NCI-H1436 treated with DMSO at 0.1 percent for 48 hours (cell line): ENCODE measurements around the gene DDX5.
"Not testable (repeated sequence)": the region's sequence is repeated elsewhere in the genome, so short reads cannot be mapped to it uniquely, and the experiment has no call there.

Source experiments
- DNase-seq: peaks from one replicate; lab custom pipeline; 2025; lab: John Stamatoyannopoulos, UW

Gene DDX5

GRCh38 chr17:64492481-64493109, 13.5 kb downstream of the DDX5 start:
- no peak for DNase-seq

- DNase-seq = no peak
Measured at GRCh38 chr17:64491994-64492393, 14.1 kb downstream of the DDX5 start.

- DNase-seq = no peak
Measured at GRCh38 chr17:64491034-64491860, 14.8 kb downstream of the DDX5 start.

- no peak for DNase-seq
Measured at GRCh38 chr17:64488301-64488700, 17.8 kb downstream of the DDX5 start.

- DNase-seq = no peak
Measured at GRCh38 chr17:64484380-64484779, 21.7 kb downstream of the DDX5 start.

- DNase-seq = no peak
Measured at GRCh38 chr17:64480951-64481350, 25.1 kb downstream of the DDX5 start.

- DNase-seq = no peak
Measured at GRCh38 chr17:64477849-64478248, 28.2 kb downstream of the DDX5 start.

GRCh38 chr17:64472564-64472963, 33.5 kb downstream of the DDX5 start:
- no peak for DNase-seq

- no peak for DNase-seq
Measured at GRCh38 chr17:64471440-64471839, 34.6 kb downstream of the DDX5 start.

- DNase-seq = no peak
Measured at GRCh38 chr17:64470625-64471024, 35.5 kb downstream of the DDX5 start.

- not testable (repeated sequence) for DNase-seq
Measured at GRCh38 chr17:64466834-64467233, 39.3 kb downstream of the DDX5 start.

- no peak for DNase-seq
Measured at GRCh38 chr17:64466019-64466735, 39.9 kb downstream of the DDX5 start.

- no peak for DNase-seq
Measured at GRCh38 chr17:64461788-64462187, 44.3 kb downstream of the DDX5 start.

- DNase-seq = no peak
Measured at GRCh38 chr17:64460955-64461354, 45.1 kb downstream of the DDX5 start.

GRCh38 chr17:64459818-64460217, 46.3 kb downstream of the DDX5 start:
- DNase-seq = not testable (repeated sequence)

GRCh38 chr17:64459284-64459747, 46.8 kb downstream of the DDX5 start:
- DNase-seq = no peak

- DNase-seq = no peak
Measured at GRCh38 chr17:64458756-64459155, 47.3 kb downstream of the DDX5 start.

GRCh38 chr17:64457156-64457555, 48.9 kb downstream of the DDX5 start:
- DNase-seq = no peak

- no peak for DNase-seq
Measured at GRCh38 chr17:64455993-64456885, 49.9 kb downstream of the DDX5 start.

GRCh38 chr17:64449545-64449944, 56.5 kb downstream of the DDX5 start:
- DNase-seq = no peak

- DNase-seq = peak; percentile 19
Measured at GRCh38 chr17:64448665-64449512, 57.2 kb downstream of the DDX5 start, which contains the start of gene MILR1. Gene MILR1, plus strand, starts transcription at chr17:64449115. Its CDS starts 54 bp downstream, at chr17:64449169.
